T-helper 2 cell treated with Interferon-gamma antibody and Interleukin-4, amounts not matched to agents 5 μg/mL and 100 μg/mL, for 36 hours (primary cell): ENCODE measurements around the gene RIPOR3.
A peak's percentile ranks its signal among the peaks of the same experiment; 100 is the strongest.
"Not testable (repeated sequence)": the region's sequence is repeated elsewhere in the genome, so short reads cannot be mapped to it uniquely, and the experiment has no call there.

Source experiments
- DNase-seq: peaks from one replicate; pipeline ENCODE4 v3.0.0; 2021; ENCODE audit warnings: low spot score
- H3K27ac Mint-ChIP-seq: one replicate; pipeline ENCODE4 v1.8.0; 2021; ENCODE audit warnings: mild to moderate bottlenecking, mixed read lengths
- H3K27me3 Mint-ChIP-seq: one replicate; pipeline ENCODE4 v1.8.0; 2021; ENCODE audit warnings: low read depth, mixed read lengths
- H3K36me3 Mint-ChIP-seq: one replicate; pipeline ENCODE4 v1.8.0; 2021; ENCODE audit warnings: low read depth, mixed read lengths
- H3K4me1 Mint-ChIP-seq: one replicate; pipeline ENCODE4 v1.8.0; 2021; ENCODE audit warnings: low read depth, mixed read lengths
- H3K4me3 Mint-ChIP-seq: one replicate; pipeline ENCODE4 v1.8.0; 2022; ENCODE audit warnings: mild to moderate bottlenecking, moderate library complexity, mixed read lengths
- H3K9me3 Mint-ChIP-seq: one replicate; pipeline ENCODE4 v1.8.0; 2021; ENCODE audit warnings: mixed read lengths

RIPOR3 gene

GRCh38 chr20:50701041-50701963 lies 10.0 kb upstream of the RIPOR3 start:
- Mint-ChIP-seq H3K4me3 (no peak overlapping the region), H3K4me1 (no peaks in the 10 kb centered on the region), H3K9me3 (no peaks in the 10 kb centered on the region), H3K27ac (no peak overlapping the region), H3K27me3 (peaks cover 4% of the 10 kb centered on the region), H3K36me3 (no peaks in the 10 kb centered on the region)
- DNase-seq = no peak

GRCh38 chr20:50699688-50700087 lies 8.3 kb upstream of the RIPOR3 start:
- H3K36me3 Mint-ChIP-seq = no peaks in the 10 kb centered on the region
- DNase-seq = no peak
- peaks cover 6% of the 10 kb centered on the region for H3K27me3 Mint-ChIP-seq
- H3K4me1 Mint-ChIP-seq = no peaks in the 10 kb centered on the region
- no peak overlapping the region for H3K27ac Mint-ChIP-seq
- no peak overlapping the region for H3K4me3 Mint-ChIP-seq
- no peaks in the 10 kb centered on the region for H3K9me3 Mint-ChIP-seq

- H3K27ac Mint-ChIP-seq, H3K4me1 Mint-ChIP-seq, DNase-seq, H3K4me3 Mint-ChIP-seq, H3K36me3 Mint-ChIP-seq, H3K9me3 Mint-ChIP-seq: not testable (repeated sequence)
- peaks cover 10% of the 10 kb centered on the region for H3K27me3 Mint-ChIP-seq
These were observed 6.9 kb upstream of the RIPOR3 start for GRCh38 chr20:50698255-50698654.

- Mint-ChIP-seq H3K9me3 (no peaks in the 10 kb centered on the region), H3K4me1 (peaks cover 8% of the 10 kb centered on the region), H3K27me3 (peaks cover 35% of the 10 kb centered on the region), H3K36me3 (no peaks in the 10 kb centered on the region), H3K4me3 (no peak overlapping the region), H3K27ac (no peak overlapping the region)
- no peak for DNase-seq
These were observed 4.0 kb upstream of the RIPOR3 start for GRCh38 chr20:50695135-50695872.

GRCh38 chr20:50694379-50695134 lies 3.2 kb upstream of the RIPOR3 start:
- Mint-ChIP-seq H3K9me3 (no peaks in the 10 kb centered on the region), H3K4me1 (peaks cover 8% of the 10 kb centered on the region), H3K27ac (no peak overlapping the region), H3K27me3 (peaks cover 42% of the 10 kb centered on the region), H3K4me3 (no peak overlapping the region), H3K36me3 (no peaks in the 10 kb centered on the region)
- DNase-seq = no peak

- Mint-ChIP-seq H3K27me3 (peaks cover 51% of the 10 kb centered on the region), H3K4me1 (peaks cover 8% of the 10 kb centered on the region)
These were observed 1.7 kb upstream of the RIPOR3 start for GRCh38 chr20:50693001-50693400.

GRCh38 chr20:50692552-50692933 lies 1.2 kb upstream of the RIPOR3 start:
- no peak overlapping the region for H3K27ac Mint-ChIP-seq
- H3K27me3 Mint-ChIP-seq = peaks cover 51% of the 10 kb centered on the region
- H3K4me3 Mint-ChIP-seq = no peak overlapping the region
- no peaks in the 10 kb centered on the region for H3K36me3 Mint-ChIP-seq
- H3K4me1 Mint-ChIP-seq = peaks cover 8% of the 10 kb centered on the region
- no peak for DNase-seq
- no peaks in the 10 kb centered on the region for H3K9me3 Mint-ChIP-seq

More at GRCh38 chr20:50693001-50693400, 1.7 kb upstream of the RIPOR3 start:
- Mint-ChIP-seq H3K36me3 (no peaks in the 10 kb centered on the region), H3K4me3 (no peak overlapping the region), H3K9me3 (no peaks in the 10 kb centered on the region), H3K27ac (no peak overlapping the region)
- no peak for DNase-seq

- Mint-ChIP-seq H3K4me1 (peaks cover 8% of the 10 kb centered on the region), H3K27me3 (peaks cover 51% of the 10 kb centered on the region), H3K9me3 (no peaks in the 10 kb centered on the region), H3K27ac (peak overlapping the region; percentile 31), H3K36me3 (no peaks in the 10 kb centered on the region), H3K4me3 (no peak overlapping the region)
- no peak for DNase-seq
These were observed 520 bp upstream of the RIPOR3 start for GRCh38 chr20:50691573-50692551.

GRCh38 chr20:50689864-50690649 lies 1.3 kb downstream of the RIPOR3 start:
- no peak overlapping the region for H3K27ac Mint-ChIP-seq
- H3K4me3 Mint-ChIP-seq = no peak overlapping the region
- no peaks in the 10 kb centered on the region for H3K36me3 Mint-ChIP-seq
- DNase-seq = no peak
- H3K27me3 Mint-ChIP-seq = peaks cover 49% of the 10 kb centered on the region
- peaks cover 8% of the 10 kb centered on the region for H3K4me1 Mint-ChIP-seq
- H3K9me3 Mint-ChIP-seq = no peaks in the 10 kb centered on the region

GRCh38 chr20:50688256-50688975 lies 2.9 kb downstream of the RIPOR3 start:
- Mint-ChIP-seq H3K36me3 (no peaks in the 10 kb centered on the region), H3K27ac (no peak overlapping the region), H3K27me3 (peaks cover 41% of the 10 kb centered on the region), H3K4me3 (no peak overlapping the region), H3K9me3 (no peaks in the 10 kb centered on the region), H3K4me1 (peaks cover 8% of the 10 kb centered on the region)
- DNase-seq = no peak

- no peaks in the 10 kb centered on the region for H3K9me3 Mint-ChIP-seq
- no peak for DNase-seq
- peaks cover 29% of the 10 kb centered on the region for H3K27me3 Mint-ChIP-seq
- peaks cover 6% of the 10 kb centered on the region for H3K4me1 Mint-ChIP-seq
- H3K36me3 Mint-ChIP-seq = no peaks in the 10 kb centered on the region
- H3K4me3 Mint-ChIP-seq = no peak overlapping the region
- H3K27ac Mint-ChIP-seq = no peak overlapping the region
These were observed 4.5 kb downstream of the RIPOR3 start for GRCh38 chr20:50686821-50687220.

- H3K27me3 Mint-ChIP-seq = peaks cover 3% of the 10 kb centered on the region
- DNase-seq = no peak
- H3K9me3 Mint-ChIP-seq = no peaks in the 10 kb centered on the region
- H3K27ac Mint-ChIP-seq = no peak overlapping the region
- H3K4me3 Mint-ChIP-seq = no peak overlapping the region
- H3K4me1 Mint-ChIP-seq = no peaks in the 10 kb centered on the region
- H3K36me3 Mint-ChIP-seq = no peaks in the 10 kb centered on the region
These were observed 7.8 kb downstream of the RIPOR3 start for GRCh38 chr20:50683570-50683969.
